K562 (cell line): ENCODE results near the gene CCL13. TPM values are rescaled to one million over a fixed set of nuclear protein-coding genes. Genes with fewer than 3 reads are reported as not detected.

Source experiments
- ATAC-seq: fragments of 200-7000 bp; cut with Tn5 transposase; 3 replicates; pipeline ENCODE4 v1.9.1; 2020; ENCODE audit warnings: moderate library complexity
- BruUV-seq: library from RNA; stranded (reverse); fragments of 400-500 nt; replicated peaks from 2 replicates; lab custom pipeline; 2021; lab: Mats Ljungman, UMichigan
- CTCF ChIA-PET: fragments of 300-600 bp; formaldehyde crosslinking; extraction: SDS; loops from one replicate; lab custom pipeline; 2021; ENCODE audit warnings: low intra/inter-chr PET ratio; lab: Yijun Ruan, JAX
- POLR2A ChIA-PET: fragments of 300-600, 350-650 bp; sonication (Branson Sonifier 250); formaldehyde crosslinking; extraction: SDS; loops from one replicate; lab custom pipeline; 2021; ENCODE audit warnings: antibody characterized with exemption, inconsistent platforms; lab: Yijun Ruan, JAX
- DNase-seq, 4 experiments: peaks; one replicate each; pipeline versions ENCODE4 v3.0.0 to v3.0.0-alpha.2; 2011 to 2018; ENCODE audit warnings: low spot score in 3 of 4, mixed read lengths in 3 of 4; ENCODE audit errors: extremely low read depth in 1 of 4
- FAIRE-seq: peaks from 2 replicates; lab custom pipeline; 2011; peaks lifted over from hg19 to GRCh38; lab: Jason Lieb, UNC
- H2AFZ ChIP-seq: 2 replicates; pipeline ENCODE4 v1.6.0; 2011; ENCODE audit warnings: low read depth, low read length, control low read depth, inconsistent platforms
- H3K27ac ChIP-seq: fragments of 200-600 bp; 3 replicates; pipeline ENCODE4 v1.8.0; 2011; ENCODE audit warnings: low read depth, mild to moderate bottlenecking, control low read depth, inconsistent platforms, low read length, moderate library complexity, mixed read lengths; ENCODE audit errors: extremely low read depth
- H3K27me3 ChIP-seq, 2 experiments: fragments of 300-600 bp in 1 of 2; 2 replicates in 1 of 2; 3 replicates in 1 of 2; pipeline versions ENCODE4 v1.6.0 to v1.8.0; 2011; ENCODE audit warnings: inconsistent platforms in 2 of 2, low read length in 2 of 2, mild to moderate bottlenecking in 1 of 2, mixed read lengths in 1 of 2, moderate library complexity in 1 of 2; ENCODE audit not compliant: control insufficient read depth in 2 of 2, insufficient read depth in 2 of 2
- H3K36me3 ChIP-seq: fragments of 300-600 bp; 3 replicates; pipeline ENCODE4 v1.8.0; 2011; ENCODE audit warnings: mild to moderate bottlenecking, low read length, inconsistent platforms; ENCODE audit not compliant: control insufficient read depth, insufficient read depth
- H3K4me1 ChIP-seq, 2 experiments: fragments of 200-600 bp in 1 of 2; replicated peaks in 1 of 2; 2 replicates in 1 of 2; 3 replicates in 1 of 2; pipeline versions ENCODE4 v1.5.1 to v1.8.0; 2011; ENCODE audit warnings: inconsistent platforms in 2 of 2, low read length in 2 of 2, mild to moderate bottlenecking in 1 of 2, mixed read lengths in 1 of 2, moderate library complexity in 1 of 2; ENCODE audit not compliant: control insufficient read depth in 2 of 2, insufficient read depth in 2 of 2
- H3K4me2 ChIP-seq: 2 replicates; pipeline ENCODE4 v1.6.1; 2011; ENCODE audit warnings: low read length, control low read depth, inconsistent platforms, mixed read lengths; ENCODE audit not compliant: insufficient read depth
- H3K4me3 ChIP-seq: fragments of 200-600 bp; sonication (generic), shearing (Covaris generic); 2 replicates; pipeline ENCODE4 v1.5.1; 2016; ENCODE audit warnings: control low read depth, inconsistent platforms
- H3K79me2 ChIP-seq: fragments of 200-600 bp; 3 replicates; pipeline ENCODE4 v1.8.0; 2011; ENCODE audit warnings: low read length, inconsistent platforms; ENCODE audit not compliant: control insufficient read depth, insufficient read depth
- H3K9ac ChIP-seq, 2 experiments: 2 replicates each; pipeline versions ENCODE4 v1.6.0 to v1.6.1; 2011; ENCODE audit warnings: low read depth in 2 of 2, low read length in 2 of 2, control low read depth in 1 of 2, inconsistent platforms in 1 of 2, mild to moderate bottlenecking in 1 of 2, mixed read lengths in 1 of 2; ENCODE audit not compliant: insufficient read depth in 1 of 2
- H3K9me1 ChIP-seq: one replicate; pipeline ENCODE4 v1.6.0; 2011; ENCODE audit warnings: inconsistent platforms, mild to moderate bottlenecking, low read length, moderate library complexity; ENCODE audit not compliant: control insufficient read depth, insufficient read depth
- H3K9me3 ChIP-seq: replicated peaks from 2 replicates; pipeline ENCODE4 v1.5.1; 2011; ENCODE audit warnings: low read depth, low read length, inconsistent platforms; ENCODE audit not compliant: control insufficient read depth, insufficient read depth
- H4K20me1 ChIP-seq: replicated peaks from 2 replicates; pipeline ENCODE4 v1.6.1; 2011; ENCODE audit warnings: low read length, inconsistent platforms, mixed read lengths; ENCODE audit not compliant: control insufficient read depth, insufficient read depth
- ASH1L ChIP-seq: fragments of 450-650 bp; IDR thresholded peaks from 2 replicates; pipeline ENCODE4 v1.6.1; 2018; ENCODE audit warnings: borderline replicate concordance, mild to moderate bottlenecking, low read depth; ENCODE audit not compliant: partially characterized antibody
- HMG20B ChIP-seq: fragments of 250-450 bp; sonication (Bioruptor Pico); IDR thresholded peaks from 2 replicates; pipeline ENCODE4 v1.5.0; 2021; ENCODE audit warnings: mild to moderate bottlenecking
- NUFIP1 ChIP-seq: fragments of 450-650 bp; IDR thresholded peaks from 2 replicates; pipeline ENCODE4 v1.6.1; 2018; ENCODE audit not compliant: partially characterized antibody
- PYGO2 ChIP-seq: fragments of 450-650 bp; IDR thresholded peaks from 2 replicates; pipeline ENCODE4 v1.6.1; 2016; ENCODE audit warnings: mild to moderate bottlenecking, missing genetic modification characterization, moderate library complexity, missing compliant biosample characterization
- SIN3B ChIP-seq: fragments of 450-650 bp; IDR thresholded peaks from 2 replicates; pipeline ENCODE4 v1.6.1; 2017; ENCODE audit warnings: low read depth, mild to moderate bottlenecking, moderate library complexity
- SREBF2 ChIP-seq: sonication (generic); formaldehyde crosslinking; IDR thresholded peaks from 2 replicates; pipeline ENCODE4 v1.4.0; 2020; ENCODE audit warnings: mild to moderate bottlenecking, missing genetic modification reagents
- STAG1 ChIP-seq: sonication (generic); formaldehyde crosslinking; IDR thresholded peaks from 2 replicates; pipeline ENCODE4 v1.5.0; 2020; ENCODE audit warnings: missing genetic modification reagents, borderline replicate concordance
- STAT5B ChIP-seq: fragments of 250-450 bp; sonication (Bioruptor Pico); IDR thresholded peaks from 2 replicates; pipeline ENCODE4 v1.8.0; 2021; ENCODE audit warnings: mild to moderate bottlenecking, inconsistent platforms
- ZNF184 ChIP-seq: sonication (generic); formaldehyde crosslinking; IDR thresholded peaks from 2 replicates; pipeline ENCODE4 v1.5.0; 2020; ENCODE audit warnings: missing genetic modification reagents
- in situ Hi-C: fragments of 300-500 bp; cut with MboI; formaldehyde crosslinking; loops from 4 replicates; pipeline ENCODE4 v1.15.0; 2018; ENCODE audit warnings: inconsistent platforms, mixed read lengths
- intact Hi-C: fragments of 100-400 bp; cut with micrococcal nuclease; formaldehyde crosslinking; loops from 2 replicates; pipeline ENCODE4 v1.14.2; 2022
- polyA plus RNA-seq, 8 experiments: library from polyadenylated mRNA; depleted of rRNA in 4 of 8; stranded (reverse) in 5 of 8; unstranded in 3 of 8; fragments of >200 nt; fragmentation: Nextera tagmentation in 2 of 8; fragmentation: Illumina TruSeq in 1 of 8; extraction: Ambion mirVana in 2 of 8; extraction: Trizol in 1 of 8; gene quantifications; 2 replicates each; pipeline versions ENCODE4 v1.2.1 to v1.2.3, GENCODE V29; 2011 to 2014; ENCODE audit warnings: inconsistent platforms in 1 of 8, missing spikeins in 1 of 8
- total RNA-seq, 7 experiments: library from RNA; depleted of rRNA in 6 of 7; stranded (reverse); fragments of >200 nt in 6 of 7; fragmentation: Illumina TruSeq in 2 of 7; extraction: Trizol in 2 of 7; gene quantifications; 2 replicates each; pipeline versions ENCODE4 v1.2.1 to v1.2.3, GENCODE V29; 2011 to 2021; ENCODE audit warnings: low replicate concordance in 1 of 7
- TF ChIP-seq, protein P1 (sequence below): sonication (generic); formaldehyde crosslinking; IDR thresholded peaks from 2 replicates; pipeline ENCODE4 v1.8.0; 2022; ENCODE audit warnings: mild to moderate bottlenecking, missing genetic modification reagents

CCL13 gene
- total and polyA plus RNA-seq, 9 of the 15 experiments (the other 6 are each of a cell fraction or from before 2014, with no cell fraction given): not detected

DNA sequence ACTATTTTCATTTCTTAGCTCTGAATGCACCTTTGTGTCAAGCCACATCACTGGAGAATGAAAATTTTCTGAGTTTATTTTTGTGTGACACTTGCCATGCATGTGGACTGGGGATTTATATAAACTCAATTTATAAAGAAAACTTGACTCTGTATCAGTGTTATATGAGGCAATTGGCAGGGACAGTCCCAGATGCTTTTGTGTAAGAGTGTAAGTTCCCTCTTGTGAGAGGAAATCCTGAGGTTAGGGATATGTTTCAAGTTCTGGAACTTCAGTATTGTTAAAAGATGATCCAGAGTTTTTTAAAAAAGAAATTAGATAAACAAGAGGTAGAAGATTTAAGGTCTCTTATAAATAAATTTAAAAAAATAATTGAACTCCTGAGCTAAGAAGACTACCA, 47.9 kb upstream of the CCL13 start:
- TF ChIP-seq STAT5B (CRISPR knock-in tag) (no peak), NUFIP1 (no peak), SIN3B (no peak), STAG1 (CRISPR knock-in tag) (no peak), SREBF2 (CRISPR knock-in tag) (no peak), ASH1L (no peak), PYGO2 (tag) (no peak), HMG20B (no peak), ZNF184 (no peak)
- TF ChIP-seq, protein P1, sequence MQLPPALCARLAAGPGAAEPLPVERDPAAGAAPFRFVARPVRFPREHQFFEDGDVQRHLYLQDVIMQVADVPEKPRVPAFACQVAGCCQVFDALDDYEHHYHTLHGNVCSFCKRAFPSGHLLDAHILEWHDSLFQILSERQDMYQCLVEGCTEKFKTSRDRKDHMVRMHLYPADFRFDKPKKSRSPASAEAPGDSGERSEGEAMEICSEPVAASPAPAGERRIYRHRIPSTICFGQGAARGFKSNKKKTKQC: no peak
- TF ChIP-seq, all 486 proteins: peak for 0
- H3K4me1 ChIP-seq: no peaks in the 10 kb centered on the region
- H3K9me3 ChIP-seq: no peaks in the 10 kb centered on the region
- H3K36me3 ChIP-seq: no peaks in the 10 kb centered on the region
- no peaks in the 10 kb centered on the region for H4K20me1 ChIP-seq
- no peaks in the 10 kb centered on the region for H3K79me2 ChIP-seq
- FAIRE-seq (no peak), ATAC-seq (no peak), DNase-seq (no peak)
- in situ Hi-C loops: loop anchor here (10.0 kb wide), 1 partner anchor 104 kb away; no protein-coding TSS in a partner anchor
- no peak overlapping the region for H3K9ac ChIP-seq
- no peak overlapping the region for H2AFZ ChIP-seq
- H3K27me3 ChIP-seq: peaks cover 2 to 8% of the 10 kb centered on the region in 2 experiments; a peak in 2 of 5 replicates
- no peak overlapping the region for H3K4me2 ChIP-seq
- H3K4me3 ChIP-seq: no peak overlapping the region
- H3K9me1 ChIP-seq: no peaks in the 10 kb centered on the region
- no TSS peak for BruUV-seq
- POLR2A ChIA-PET: no interaction called here
- no peak overlapping the region for H3K27ac ChIP-seq
- CTCF ChIA-PET: no interaction called here
- intact Hi-C loops: no loop called here
